Fibroblast of lung (primary cell): ENCODE results near the gene SLC25A41.

ENCODE experiments used
- CTCF ChIP-seq, 2 donors: IDR thresholded peaks in 1 of 2; conservative IDR thresholded peaks in 1 of 2; 1 replicate in 1 of 2; 2 replicates in 1 of 2; pipeline ENCODE4 v1.5.1; 2011 to 2012; ENCODE audit warnings: low read length in 2 of 2, control low read depth in 1 of 2, inconsistent platforms in 1 of 2, low read depth in 1 of 2, mild to moderate bottlenecking in 1 of 2
- EZH2 ChIP-seq: IDR thresholded peaks from 2 replicates; pipeline ENCODE4 v1.5.1; 2012; ENCODE audit warnings: low read length, control low read depth, mild to moderate bottlenecking; ENCODE audit errors: missing control alignments

GRCh38 chr19:6453951-6454565 lies 20.5 kb upstream of the SLC25A41 start:
- TF ChIP-seq CTCF (conservative IDR thresholded peaks at IDR 0.05 in 1 of 2, IDR thresholded peaks at IDR 0.05 in 1 of 2; ENCODE audit: low read depth in 1 of 2, low read length in 2 of 2) (no peak), EZH2 (no peak)
